Cardiac muscle cell (in vitro differentiated cells and primary cell): ENCODE results near the gene TRPT1. TPM values are rescaled to one million over a fixed set of nuclear protein-coding genes. Genes with fewer than 3 reads are reported as not detected.

ENCODE experiments used
- DNase-seq, 2 donors: peaks; one replicate each; pipeline versions ENCODE4 v3.0.0 to v3.0.0-alpha.2; 2010 to 2017; ENCODE audit warnings: low read depth in 1 of 2, low spot score in 1 of 2
- H3K27ac ChIP-seq: fragments of 200-600 bp; sonication (generic); 2 replicates; pipeline ENCODE4 v1.5.1; 2016
- H3K27me3 ChIP-seq: fragments of 200-600 bp; sonication (generic); 2 replicates; pipeline ENCODE4 v1.6.0; 2016; ENCODE audit warnings: control low read depth
- H3K36me3 ChIP-seq: fragments of 200-600 bp; sonication (generic); 2 replicates; pipeline ENCODE4 v1.5.1; 2016; ENCODE audit warnings: control low read depth
- H3K4me1 ChIP-seq: fragments of 200-600 bp; sonication (generic); 2 replicates; pipeline ENCODE4 v1.8.1; 2017; ENCODE audit warnings: low read depth, mild to moderate bottlenecking, mixed run types
- H3K4me3 ChIP-seq: fragments of 200-600 bp; sonication (generic); 2 replicates; pipeline ENCODE4 v1.5.1; 2016; ENCODE audit warnings: mild to moderate bottlenecking
- H3K9me3 ChIP-seq: fragments of 200-600 bp; sonication (generic); 2 replicates; pipeline ENCODE4 v1.5.1; 2017; ENCODE audit warnings: low read depth, mild to moderate bottlenecking, control low read depth
- polyA plus RNA-seq: library from polyadenylated mRNA; unstranded; fragments of >200 nt; fragmentation: Nextera tagmentation; extraction: Ambion mirVana; gene quantifications from 2 replicates; pipeline ENCODE4 v1.2.1, GENCODE V29; 2016
- total RNA-seq: library from RNA; depleted of rRNA; stranded (reverse); fragments of >200 nt; gene quantifications from 2 replicates; pipeline ENCODE4 v1.2.3, GENCODE V29; 2016
- TF ChIP-seq, protein P1 (sequence below): IDR thresholded peaks from 2 replicates; pipeline ENCODE4 v1.5.1; 2012; ENCODE audit warnings: low read depth, mild to moderate bottlenecking, low read length

The TRPT1 gene, protein sequence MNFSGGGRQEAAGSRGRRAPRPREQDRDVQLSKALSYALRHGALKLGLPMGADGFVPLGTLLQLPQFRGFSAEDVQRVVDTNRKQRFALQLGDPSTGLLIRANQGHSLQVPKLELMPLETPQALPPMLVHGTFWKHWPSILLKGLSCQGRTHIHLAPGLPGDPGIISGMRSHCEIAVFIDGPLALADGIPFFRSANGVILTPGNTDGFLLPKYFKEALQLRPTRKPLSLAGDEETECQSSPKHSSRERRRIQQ
- total RNA-seq = 117 and 131 TPM in 2 replicates
- 137 and 161 TPM in 2 replicates for polyA plus RNA-seq

DNA sequence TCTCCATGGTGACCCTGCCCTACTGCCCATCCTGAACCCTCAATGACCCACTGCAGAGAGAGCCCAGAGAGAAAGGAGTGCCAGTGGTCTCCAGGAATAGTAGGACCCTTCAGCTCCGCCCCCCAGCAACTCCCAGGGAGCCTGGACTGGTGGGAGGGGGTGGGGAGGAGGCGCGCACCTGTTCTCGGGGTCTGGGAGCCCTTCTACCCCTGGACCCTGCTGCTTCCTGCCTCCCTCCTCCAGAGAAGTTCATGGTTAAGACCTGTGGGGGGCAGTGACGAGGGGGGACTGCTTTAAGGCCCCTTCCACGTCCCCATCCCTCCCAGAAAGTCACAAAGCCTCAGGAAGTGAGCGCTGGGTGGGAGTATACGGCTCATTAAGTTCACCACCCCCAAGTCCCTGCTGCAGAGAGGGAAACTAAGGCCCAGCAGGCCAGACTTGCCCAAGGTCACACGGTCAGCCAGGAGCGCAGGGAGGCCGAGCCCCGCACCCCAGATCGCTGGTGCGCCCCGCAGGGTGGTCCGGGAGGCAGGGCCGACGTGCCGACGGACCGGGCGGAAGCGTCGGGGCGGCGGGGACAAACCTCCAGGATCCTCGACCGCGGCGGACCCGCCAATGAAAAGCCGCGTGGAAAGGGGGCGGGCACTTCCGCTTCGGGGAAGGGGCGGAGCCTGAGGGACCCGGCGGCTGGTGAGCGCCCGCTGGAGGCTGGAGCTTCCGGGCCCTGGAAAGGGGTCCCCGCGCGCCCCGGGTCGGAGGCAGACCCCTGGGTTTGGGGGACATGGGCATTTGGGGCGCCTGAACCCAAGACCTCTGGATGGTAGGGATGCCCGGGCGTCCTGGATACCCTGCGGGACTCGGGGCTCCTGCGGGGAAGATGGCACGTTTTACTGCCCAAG lies at the start of gene TRPT1, which contains the start of gene NUDT22:
TRPT1 (minus strand) TSS at position 579 of the 899 bp plus-strand sequence; CDS start at position 253, 326 bp downstream.
NUDT22 (plus strand) TSS at position 667 of the 899 bp plus-strand sequence. CDS start 379 bp downstream, outside the sequence.
- H3K27me3 ChIP-seq = no peaks in the 10 kb centered on the region
- peak within 1 kb of the TSS; percentile 65 for H3K27ac ChIP-seq
- TF ChIP-seq, protein P1, sequence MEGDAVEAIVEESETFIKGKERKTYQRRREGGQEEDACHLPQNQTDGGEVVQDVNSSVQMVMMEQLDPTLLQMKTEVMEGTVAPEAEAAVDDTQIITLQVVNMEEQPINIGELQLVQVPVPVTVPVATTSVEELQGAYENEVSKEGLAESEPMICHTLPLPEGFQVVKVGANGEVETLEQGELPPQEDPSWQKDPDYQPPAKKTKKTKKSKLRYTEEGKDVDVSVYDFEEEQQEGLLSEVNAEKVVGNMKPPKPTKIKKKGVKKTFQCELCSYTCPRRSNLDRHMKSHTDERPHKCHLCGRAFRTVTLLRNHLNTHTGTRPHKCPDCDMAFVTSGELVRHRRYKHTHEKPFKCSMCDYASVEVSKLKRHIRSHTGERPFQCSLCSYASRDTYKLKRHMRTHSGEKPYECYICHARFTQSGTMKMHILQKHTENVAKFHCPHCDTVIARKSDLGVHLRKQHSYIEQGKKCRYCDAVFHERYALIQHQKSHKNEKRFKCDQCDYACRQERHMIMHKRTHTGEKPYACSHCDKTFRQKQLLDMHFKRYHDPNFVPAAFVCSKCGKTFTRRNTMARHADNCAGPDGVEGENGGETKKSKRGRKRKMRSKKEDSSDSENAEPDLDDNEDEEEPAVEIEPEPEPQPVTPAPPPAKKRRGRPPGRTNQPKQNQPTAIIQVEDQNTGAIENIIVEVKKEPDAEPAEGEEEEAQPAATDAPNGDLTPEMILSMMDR = peak; percentile 24
- peaks cover 4% of the 10 kb centered on the region for H3K36me3 ChIP-seq
- peak; percentile 80 to 91 for DNase-seq
- peaks cover 20% of the 10 kb centered on the region for H3K4me1 ChIP-seq
- H3K9me3 ChIP-seq = no peaks in the 10 kb centered on the region
- H3K4me3 ChIP-seq = peak within 1 kb of the TSS; percentile 68

DNA sequence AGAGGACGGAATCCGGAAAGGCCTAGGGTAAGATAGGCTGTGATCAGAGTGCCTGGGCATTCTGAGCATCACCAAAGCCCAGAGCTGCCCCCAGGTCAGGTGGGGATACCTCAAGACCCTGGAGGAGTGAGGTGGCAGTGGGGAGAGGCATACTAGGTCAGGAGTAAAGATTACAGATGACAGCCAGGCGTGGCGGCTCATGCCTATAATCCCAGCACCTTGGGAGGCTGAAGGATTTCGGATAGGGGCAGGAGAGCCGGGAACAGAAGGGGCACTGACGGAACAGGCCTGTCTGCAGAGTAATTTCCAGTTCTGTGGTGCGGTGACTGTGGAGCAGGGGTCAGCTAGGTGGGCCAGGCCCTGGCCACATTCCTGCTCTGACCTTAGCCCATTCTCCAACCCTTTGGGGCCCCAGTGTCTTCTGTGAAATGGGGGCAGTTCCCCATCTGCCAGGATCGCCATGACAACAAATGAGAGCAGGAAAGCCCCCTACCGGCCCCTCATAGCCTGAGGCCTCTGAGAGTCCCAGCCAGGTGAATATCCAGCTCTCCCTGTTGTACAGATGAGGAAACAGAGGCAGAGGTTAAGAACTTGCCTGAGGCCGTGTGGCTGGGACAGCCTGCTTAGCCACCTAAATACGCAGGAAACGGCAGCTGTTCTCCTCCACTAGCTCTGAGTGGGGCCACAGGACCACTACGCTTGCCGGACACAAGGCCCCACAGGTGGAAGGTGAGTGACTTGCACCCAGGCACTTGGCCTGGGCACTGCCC lies 49.2 kb upstream of the TRPT1 start:
- no peak overlapping the region for H3K27ac ChIP-seq
- no peaks in the 10 kb centered on the region for H3K9me3 ChIP-seq
- H3K36me3 ChIP-seq = no peaks in the 10 kb centered on the region
- H3K4me3 ChIP-seq = no peak overlapping the region
- no peaks in the 10 kb centered on the region for H3K4me1 ChIP-seq
- no peaks in the 10 kb centered on the region for H3K27me3 ChIP-seq
- TF ChIP-seq, protein P1 = no peak
- DNase-seq = no peak

DNA sequence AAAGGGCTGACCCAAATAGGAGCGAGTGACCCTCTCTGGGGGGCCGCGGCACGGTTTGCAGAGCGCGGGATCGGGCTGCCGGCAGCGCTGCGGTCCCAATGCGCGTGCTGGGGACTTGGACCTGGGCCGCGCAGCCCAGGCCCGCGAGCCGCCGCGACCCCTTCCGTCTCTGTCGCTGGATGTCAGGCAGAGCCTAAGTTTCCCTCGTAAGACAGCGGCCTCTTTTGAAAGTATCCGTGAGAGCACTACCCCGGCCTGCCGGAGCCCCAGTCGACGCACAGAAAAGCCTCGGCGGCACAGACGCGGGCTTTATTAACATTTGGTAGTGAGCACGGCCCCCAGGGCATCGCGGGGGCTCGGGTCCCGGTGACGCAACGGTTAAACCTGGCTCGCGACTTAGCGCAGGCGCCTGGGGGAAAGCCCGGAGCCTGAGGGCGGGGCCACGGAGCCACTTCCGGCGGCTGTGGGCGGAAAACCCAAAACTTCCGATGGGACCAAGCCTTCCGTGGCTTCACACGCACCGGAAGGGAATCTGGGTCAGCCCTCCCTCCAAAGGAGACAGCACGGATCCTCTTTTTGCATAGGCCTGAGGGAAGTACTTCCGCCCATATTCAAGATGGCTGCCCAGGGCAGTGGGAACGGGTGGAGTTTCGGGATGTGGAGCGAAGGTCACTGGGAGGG lies 43.7 kb upstream of the TRPT1 start:
- peak; percentile 99 to 100 for DNase-seq
- H3K36me3 ChIP-seq = no peaks in the 10 kb centered on the region
- peak overlapping the region; percentile 56 for H3K4me3 ChIP-seq
- TF ChIP-seq, protein P1 = peak; percentile 5
- peaks cover 8% of the 10 kb centered on the region for H3K4me1 ChIP-seq
- peak overlapping the region; percentile 92 for H3K27ac ChIP-seq
- no peaks in the 10 kb centered on the region for H3K9me3 ChIP-seq
- H3K27me3 ChIP-seq = no peaks in the 10 kb centered on the region

DNA sequence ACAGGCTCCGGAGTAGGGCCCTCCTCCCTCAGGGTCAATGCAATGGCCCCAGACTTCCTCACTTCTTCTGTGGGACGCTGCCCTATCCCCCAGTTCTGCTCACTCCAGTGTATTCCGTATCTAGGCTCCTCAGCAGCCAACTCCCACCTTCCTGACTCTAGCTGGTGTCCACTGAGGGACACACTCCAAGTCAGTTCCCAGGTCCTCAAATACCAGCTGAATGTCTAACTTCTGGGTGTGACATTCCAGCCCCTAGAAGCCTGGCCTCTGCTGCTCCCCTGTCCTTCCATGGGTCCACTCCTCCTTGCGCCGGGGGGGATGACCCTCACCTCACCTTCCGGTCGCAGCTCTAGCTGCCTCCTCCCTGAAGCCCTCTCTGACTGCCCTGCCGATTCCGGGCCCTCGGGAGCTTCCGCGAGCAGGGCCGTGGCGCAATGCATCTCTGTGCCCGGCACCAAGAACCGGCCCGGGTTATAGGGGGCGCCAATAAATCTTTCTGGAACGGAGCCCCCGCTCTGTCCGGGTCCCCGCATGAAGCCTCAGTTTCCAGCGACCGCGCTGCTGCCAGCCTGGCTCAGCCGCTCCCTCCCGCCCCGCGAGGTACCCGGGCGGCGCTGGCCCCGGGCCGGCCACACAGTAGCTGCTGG lies 43.0 kb upstream of the TRPT1 start:
- Histone ChIP-seq H3K27me3 (no peaks in the 10 kb centered on the region), H3K9me3 (no peaks in the 10 kb centered on the region), H3K36me3 (no peaks in the 10 kb centered on the region), H3K27ac (peak overlapping the region; percentile 89), H3K4me1 (peaks cover 8% of the 10 kb centered on the region), H3K4me3 (peak overlapping the region; percentile 54)
- DNase-seq = peak in 1 of 2 donors; percentile 73
- TF ChIP-seq, protein P1 = no peak
